H9 (cell line): ENCODE measurements around the gene TMEM242. TPM values are rescaled to one million over a fixed set of nuclear protein-coding genes. Genes with fewer than 3 reads are reported as not detected.

Source experiments
- DNase-seq: peaks from one replicate; pipeline ENCODE4 v3.0.0-alpha.2; 2017
- H2AFZ ChIP-seq: one replicate; pipeline ENCODE4 v1.6.1; 2013; ENCODE audit warnings: mild to moderate bottlenecking, low read length, control low read depth, moderate library complexity
- H2AK5ac ChIP-seq: 2 replicates; pipeline ENCODE4 v1.6.1; 2013; ENCODE audit warnings: low read length, control low read depth, mixed read lengths; ENCODE audit not compliant: insufficient read length
- H2BK120ac ChIP-seq: one replicate; pipeline ENCODE4 v1.6.1; 2013; ENCODE audit warnings: low read depth, mild to moderate bottlenecking, low read length, control low read depth, inconsistent platforms; ENCODE audit not compliant: poor library complexity, severe bottlenecking
- H2BK12ac ChIP-seq: 2 replicates; pipeline ENCODE4 v1.6.1; 2013; ENCODE audit warnings: low read length, control low read depth, mixed read lengths, low read depth; ENCODE audit not compliant: insufficient read length
- H2BK15ac ChIP-seq: 2 replicates; pipeline ENCODE4 v1.6.1; 2013; ENCODE audit warnings: low read depth, low read length, control low read depth
- H2BK20ac ChIP-seq: one replicate; pipeline ENCODE4 v1.6.1; 2013; ENCODE audit warnings: low read depth, mild to moderate bottlenecking, low read length, control low read depth, inconsistent platforms; ENCODE audit not compliant: poor library complexity, severe bottlenecking
- H2BK5ac ChIP-seq: 2 replicates; pipeline ENCODE4 v1.6.1; 2013; ENCODE audit warnings: low read length, control low read depth, mixed read lengths; ENCODE audit not compliant: insufficient read length
- H3K14ac ChIP-seq: 2 replicates; pipeline ENCODE4 v1.6.1; 2013; ENCODE audit warnings: low read length, control low read depth; ENCODE audit not compliant: insufficient read depth
- H3K18ac ChIP-seq: 2 replicates; pipeline ENCODE4 v1.6.1; 2013; ENCODE audit warnings: low read depth, mild to moderate bottlenecking, mixed read lengths, low read length, control low read depth; ENCODE audit not compliant: insufficient read length
- H3K23ac ChIP-seq: 2 replicates; pipeline ENCODE4 v1.6.1; 2013; ENCODE audit warnings: low read length, control low read depth, mixed read lengths, low read depth; ENCODE audit not compliant: insufficient read length
- H3K23me2 ChIP-seq: 2 replicates; pipeline ENCODE4 v1.6.1; 2013; ENCODE audit warnings: low read depth, mild to moderate bottlenecking, mixed read lengths, low read length, control low read depth; ENCODE audit not compliant: insufficient read length, poor library complexity, severe bottlenecking
- H3K27ac ChIP-seq: 2 replicates; pipeline ENCODE4 v1.5.1; 2013; ENCODE audit warnings: low read length, control low read depth, mixed read lengths, low read depth; ENCODE audit not compliant: insufficient read length
- H3K27me3 ChIP-seq: 2 replicates; pipeline ENCODE4 v1.6.1; 2013; ENCODE audit warnings: low read length, control low read depth, inconsistent platforms; ENCODE audit not compliant: insufficient read depth
- H3K4ac ChIP-seq: 2 replicates; pipeline ENCODE4 v1.6.1; 2013; ENCODE audit warnings: low read depth, mild to moderate bottlenecking, control low read depth, inconsistent platforms, low read length, moderate library complexity
- H3K4me1 ChIP-seq: 2 replicates; pipeline ENCODE4 v1.6.1; 2013; ENCODE audit warnings: low read length, control low read depth, inconsistent platforms; ENCODE audit not compliant: insufficient read depth
- H3K4me2 ChIP-seq: 2 replicates; pipeline ENCODE4 v1.6.1; 2013; ENCODE audit warnings: low read length, control low read depth, mixed read lengths; ENCODE audit not compliant: insufficient read length, insufficient read depth
- H3K56ac ChIP-seq: 2 replicates; pipeline ENCODE4 v1.6.1; 2013; ENCODE audit warnings: low read depth, mild to moderate bottlenecking, mixed read lengths, low read length, control low read depth; ENCODE audit not compliant: insufficient read length
- H3K79me1 ChIP-seq: 2 replicates; pipeline ENCODE4 v1.6.1; 2013; ENCODE audit warnings: low read depth, mild to moderate bottlenecking, moderate library complexity, low read length, control low read depth, inconsistent platforms; ENCODE audit not compliant: insufficient read depth, poor library complexity, severe bottlenecking
- H3K79me2 ChIP-seq: 2 replicates; pipeline ENCODE4 v1.6.1; 2013; ENCODE audit warnings: low read length, control low read depth, inconsistent platforms; ENCODE audit not compliant: insufficient read depth
- H3K9ac ChIP-seq: 2 replicates; pipeline ENCODE4 v1.6.1; 2013; ENCODE audit warnings: low read length, control low read depth, mixed read lengths; ENCODE audit not compliant: insufficient read length; ENCODE audit errors: extremely low read depth
- H3K9me3 ChIP-seq: one replicate; pipeline ENCODE4 v1.6.1; 2013; ENCODE audit warnings: low read depth, low read length, inconsistent platforms; ENCODE audit not compliant: control insufficient read depth
- H3T11ph ChIP-seq: one replicate; pipeline ENCODE4 v1.6.1; 2013; ENCODE audit warnings: mild to moderate bottlenecking, low read length, control low read depth, inconsistent platforms
- H4K20me1 ChIP-seq: one replicate; pipeline ENCODE4 v1.6.1; 2013; ENCODE audit not compliant: control insufficient read depth, insufficient read length, insufficient read depth
- H4K5ac ChIP-seq: 2 replicates; pipeline ENCODE4 v1.6.1; 2013; ENCODE audit warnings: low read depth, mild to moderate bottlenecking, mixed read lengths, low read length, control low read depth; ENCODE audit not compliant: insufficient read length
- H4K8ac ChIP-seq: replicated peaks from 2 replicates; pipeline ENCODE4 v1.6.1; 2013; ENCODE audit warnings: low read length, control low read depth, mixed read lengths, low read depth; ENCODE audit not compliant: insufficient read length
- H4K91ac ChIP-seq: 2 replicates; pipeline ENCODE4 v1.6.1; 2013; ENCODE audit warnings: low read depth, mild to moderate bottlenecking, moderate library complexity, mixed read lengths, low read length, control low read depth; ENCODE audit not compliant: insufficient read length
- H3K27ac Mint-ChIP-seq, 3 experiments: 2 replicates in 2 of 3; 3 replicates in 1 of 3; pipeline ENCODE4 v1.8.0; 2020 to 2021; ENCODE audit warnings: mixed read lengths in 3 of 3, mild to moderate bottlenecking in 1 of 3, moderate library complexity in 1 of 3
- H3K27me3 Mint-ChIP-seq: 2 replicates; pipeline ENCODE4 v1.8.0; 2021; ENCODE audit warnings: low read depth, mild to moderate bottlenecking, moderate library complexity, mixed read lengths
- H3K36me3 Mint-ChIP-seq, 3 experiments: 2 replicates in 2 of 3; 3 replicates in 1 of 3; pipeline ENCODE4 v1.8.0; 2020 to 2021; ENCODE audit warnings: low read depth in 3 of 3, mixed read lengths in 3 of 3; ENCODE audit not compliant: insufficient read depth in 1 of 3
- H3K4me1 Mint-ChIP-seq, 2 experiments: 2 replicates each; pipeline ENCODE4 v1.8.0; 2020; ENCODE audit warnings: mixed read lengths in 2 of 2
- H3K4me3 Mint-ChIP-seq, 2 experiments: 2 replicates in 1 of 2; 3 replicates in 1 of 2; pipeline ENCODE4 v1.8.0; 2020 to 2021; ENCODE audit warnings: mild to moderate bottlenecking in 2 of 2, mixed read lengths in 2 of 2, moderate library complexity in 1 of 2
- H3K9me3 Mint-ChIP-seq, 2 experiments: 2 replicates in 1 of 2; 3 replicates in 1 of 2; pipeline ENCODE4 v1.8.0; 2020; ENCODE audit warnings: mild to moderate bottlenecking in 2 of 2, mixed read lengths in 2 of 2, moderate library complexity in 1 of 2
- CTCF ChIP-seq: fragments of 200-600 bp; sonication (generic); conservative IDR thresholded peaks from 3 replicates; pipeline ENCODE4 v1.8.0; 2021; ENCODE audit warnings: antibody characterized with exemption, mild to moderate bottlenecking
- WGBS: extraction: QIAGEN DNeasy Blood & Tissue Kit; methylation state at CpG from one replicate; pipeline ENCODE4 v1.1.7; 2013; ENCODE audit warnings: missing lambda C conversion rate, low lambda C conversion rate, mixed read lengths; ENCODE audit not compliant: insufficient read length; ENCODE audit errors: extremely low coverage; 5-methylcytosine and 5-hydroxymethylcytosine counted together
- total RNA-seq: library from RNA; stranded (reverse); gene quantifications from 2 replicates; pipeline ENCODE4 v1.2.1, GENCODE V29; 2021

Gene TMEM242
- total RNA-seq, 1 experiment from 2014 or later: 10.5 TPM

GRCh38 chr6:157268396-157268795 lies 54.9 kb downstream of the TMEM242 start:
- H3K27ac Mint-ChIP-seq: no peak overlapping the region
- Histone ChIP-seq H3K27me3 (no peaks in the 10 kb centered on the region), H2BK20ac (no peak overlapping the region), H3K14ac (no peak overlapping the region), H2AK5ac (no peak overlapping the region), H4K20me1 (peaks cover 2% of the 10 kb centered on the region), H3K23me2 (no peaks in the 10 kb centered on the region), H3K9me3 (no peaks in the 10 kb centered on the region), H3K18ac (no peak overlapping the region), H2BK12ac (no peak overlapping the region), H3K9ac (no peak overlapping the region), H2AFZ (no peak overlapping the region), H2BK15ac (no peak overlapping the region), H3K79me2 (no peaks in the 10 kb centered on the region), H3K79me1 (no peaks in the 10 kb centered on the region), H4K5ac (no peak overlapping the region), H3K56ac (no peak overlapping the region), H2BK120ac (no peak overlapping the region), H3K4ac (no peak overlapping the region), H4K8ac (no peak overlapping the region), H4K91ac (no peak overlapping the region), H3T11ph (no peak overlapping the region), H3K4me2 (no peak overlapping the region), H3K27ac (no peak overlapping the region), H2BK5ac (no peak overlapping the region), H3K23ac (no peak overlapping the region), H3K4me1 (no peaks in the 10 kb centered on the region)
- WGBS: no CpG with 5 or more reads among the region's 6 CpGs
- H3K9me3 Mint-ChIP-seq: peaks cover 7 to 8% of the 10 kb centered on the region in 2 experiments
- TF ChIP-seq CTCF: no peak
- peaks cover 5% of the 10 kb centered on the region for H3K27me3 Mint-ChIP-seq
- H3K4me1 Mint-ChIP-seq: peaks cover 9 to 12% of the 10 kb centered on the region in 2 experiments
- peaks cover 2 to 9% (median 7%) of the 10 kb centered on the region in 3 experiments; a peak in 6 of 7 replicates for H3K36me3 Mint-ChIP-seq
- H3K4me3 Mint-ChIP-seq: no peak overlapping the region
- peak; percentile 14 for DNase-seq
